Forelimb muscle (tissue), 1 donor: ENCODE results near the gene TP53I11. TPM values are rescaled to one million over a fixed set of nuclear protein-coding genes. Genes with fewer than 3 reads are reported as not detected.

Experiments used
- DNase-seq: peaks from one replicate; pipeline ENCODE4 v3.0.0-alpha.2; 2013; ENCODE audit warnings: low read depth
- polyA plus RNA-seq: library from polyadenylated mRNA; unstranded; fragments of 120-200 nt; gene quantifications from one replicate; pipeline ENCODE4 v1.2.1, GENCODE V29; 2013; ENCODE audit not compliant: insufficient read length

The TP53I11 gene
- polyA plus RNA-seq, 1 donor, result 40.4 TPM

DNA sequence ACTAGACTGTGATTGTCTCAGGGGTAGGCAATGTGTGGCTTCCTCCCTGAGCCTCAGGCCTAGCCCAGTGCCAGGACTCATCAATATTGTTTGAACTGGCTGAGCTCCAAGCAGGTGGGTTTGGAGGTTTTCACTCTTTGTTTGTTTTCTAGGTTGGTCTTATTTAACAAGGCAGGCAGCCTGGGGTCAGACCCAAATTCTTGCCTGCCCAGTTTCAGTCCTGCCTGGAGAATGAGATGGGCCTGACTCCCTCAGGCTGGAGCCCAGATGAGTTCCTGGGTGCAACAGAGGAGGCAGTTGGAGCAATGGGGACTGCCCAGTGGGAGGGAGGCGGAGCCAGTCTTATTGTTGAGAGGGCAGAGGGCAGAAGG is 28.3 kb upstream of the TP53I11 start:
- no peak for DNase-seq

DNA sequence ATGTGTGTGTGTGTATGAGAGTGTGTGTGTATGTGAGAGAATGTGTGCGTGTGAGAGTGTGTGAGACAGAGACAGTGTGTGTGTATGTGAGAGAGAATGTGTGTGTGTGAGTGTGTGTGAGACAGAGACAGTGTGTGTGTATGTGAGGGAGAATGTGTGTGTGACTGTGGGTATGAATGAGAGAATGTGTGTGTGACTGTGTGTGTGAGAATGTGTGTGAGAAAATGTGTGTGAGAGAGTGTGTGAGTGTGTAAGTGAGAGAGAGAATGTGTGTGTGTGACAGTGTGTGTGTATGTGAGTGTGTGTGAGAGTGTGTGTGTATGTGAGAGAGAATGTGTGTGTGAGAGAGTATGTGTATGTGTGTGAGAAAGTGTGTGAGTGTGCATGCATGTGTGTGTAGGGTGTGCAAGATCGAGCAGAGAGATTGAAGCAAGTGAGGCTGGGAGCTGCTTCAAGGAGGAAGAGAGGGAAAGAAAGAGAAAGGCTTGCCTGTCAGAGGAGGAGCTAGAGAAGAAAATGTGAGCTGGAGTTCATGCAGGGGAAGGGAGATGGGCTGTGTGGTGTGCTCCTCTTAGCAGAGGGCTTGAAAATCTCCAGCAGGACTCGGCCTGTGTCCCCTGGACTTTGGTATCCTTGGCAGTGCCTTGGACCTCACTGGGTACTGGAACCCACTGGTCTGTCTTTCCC is 27.7 kb upstream of the TP53I11 start:
- no peak for DNase-seq

DNA sequence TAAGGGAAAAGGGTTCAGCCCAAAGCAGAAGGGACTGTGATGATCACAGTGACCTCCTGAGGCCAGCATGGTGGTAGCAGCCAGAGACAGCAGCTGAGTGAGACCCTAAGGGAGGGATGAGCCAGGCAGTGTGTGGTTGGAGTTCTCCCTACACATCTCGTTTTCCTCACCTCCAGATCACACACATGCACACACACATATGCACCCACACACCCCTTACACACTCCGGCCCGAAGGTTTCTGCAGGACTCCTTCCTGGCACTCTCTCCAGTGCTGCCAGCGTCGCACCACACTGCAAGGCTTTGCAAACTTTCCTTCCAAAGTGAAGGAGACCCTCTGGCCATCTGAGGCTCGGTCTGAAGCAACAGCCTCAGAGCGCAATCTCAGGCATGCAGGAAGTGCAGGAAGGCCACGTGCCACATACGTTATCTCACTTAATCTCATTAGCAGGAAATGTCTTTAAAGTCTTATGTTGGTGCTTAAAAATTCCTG is 26.9 kb upstream of the TP53I11 start:
- no peak for DNase-seq

DNA sequence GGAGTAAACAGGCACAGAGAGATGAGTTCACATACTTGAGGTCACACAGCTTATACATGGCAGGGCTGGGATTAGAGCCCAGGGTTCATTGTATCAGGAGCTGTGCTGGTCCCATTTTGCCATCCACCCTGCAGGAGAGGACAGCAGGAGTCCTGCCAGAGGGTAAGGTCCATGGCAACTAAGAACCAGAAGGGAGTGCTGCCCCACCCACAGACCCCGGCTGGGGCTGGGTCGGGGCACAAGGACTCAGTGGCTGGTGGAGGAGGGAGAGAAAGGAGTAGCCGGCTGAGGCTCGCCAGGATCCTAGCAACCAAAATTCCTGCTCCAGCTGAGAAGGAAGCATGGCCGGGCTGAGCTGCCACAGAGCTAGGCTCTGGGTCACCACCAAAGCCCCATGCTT is 25.9 kb upstream of the TP53I11 start:
- no peak for DNase-seq

DNA sequence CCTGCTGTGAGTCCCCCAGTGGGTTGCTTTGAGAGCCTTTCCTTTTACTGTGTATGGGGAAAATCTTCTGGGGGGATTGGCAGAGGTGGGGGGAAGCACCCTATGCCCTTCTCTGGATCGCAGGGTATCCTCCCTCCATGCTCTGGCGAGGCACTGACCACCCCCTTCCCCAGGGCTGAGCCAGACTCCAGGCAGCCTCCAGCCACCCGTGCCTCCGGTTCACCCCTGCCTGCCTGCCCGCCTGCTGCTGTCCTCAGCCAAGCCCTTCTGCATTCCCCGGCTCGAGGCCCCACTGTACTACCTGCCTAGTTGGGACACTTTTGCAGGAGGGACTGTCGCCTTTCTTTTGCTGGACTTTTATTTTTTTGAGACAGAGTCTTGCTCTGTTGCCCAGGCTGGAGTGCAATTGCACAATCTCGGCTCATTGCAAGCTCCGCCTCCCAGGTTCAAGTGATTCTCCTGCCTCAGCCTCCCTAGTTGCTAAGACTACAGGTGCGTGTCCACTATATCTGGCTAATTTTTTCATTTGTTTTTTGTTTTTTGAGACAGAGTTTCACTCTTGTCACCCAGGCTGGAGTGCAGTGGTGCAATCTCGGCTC is 23.8 kb upstream of the TP53I11 start:
- no peak for DNase-seq

GRCh38 chr11:44973632-44974401 is 23.1 kb upstream of the TP53I11 start:
- no peak for DNase-seq

DNA sequence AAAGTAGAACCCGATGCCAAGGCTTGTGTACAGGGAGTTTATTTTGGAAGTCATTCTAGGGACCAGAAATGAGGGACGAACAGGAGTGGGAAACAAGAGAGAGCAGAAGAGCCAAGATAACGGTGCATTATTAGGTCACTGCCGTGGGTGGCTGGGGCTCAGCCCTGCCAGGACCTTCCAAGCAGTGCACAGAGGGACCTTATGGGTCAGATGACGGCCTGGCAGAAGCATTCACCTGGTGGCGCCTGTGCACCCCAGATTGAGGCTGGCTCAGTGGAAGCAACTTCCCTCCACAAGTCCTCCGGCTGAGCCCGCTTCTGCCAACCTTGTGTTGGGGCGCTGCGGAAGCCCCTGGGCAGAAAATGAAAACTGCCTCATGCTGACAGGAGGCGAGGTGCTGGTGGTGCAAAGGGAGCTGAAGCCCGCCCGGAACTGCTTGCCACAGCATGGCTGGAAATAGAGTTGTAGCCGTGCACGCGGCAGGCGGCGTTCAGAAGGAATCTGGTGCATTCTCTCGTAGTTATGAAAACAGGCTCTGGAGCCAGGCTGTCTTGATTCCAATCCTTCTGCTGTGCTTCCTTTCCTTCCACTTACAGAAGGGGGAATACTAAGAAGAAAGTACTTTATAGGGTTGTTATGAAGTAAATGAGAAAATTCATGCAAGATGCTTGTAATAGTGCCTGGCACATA is 22.2 kb upstream of the TP53I11 start:
- no peak for DNase-seq

DNA sequence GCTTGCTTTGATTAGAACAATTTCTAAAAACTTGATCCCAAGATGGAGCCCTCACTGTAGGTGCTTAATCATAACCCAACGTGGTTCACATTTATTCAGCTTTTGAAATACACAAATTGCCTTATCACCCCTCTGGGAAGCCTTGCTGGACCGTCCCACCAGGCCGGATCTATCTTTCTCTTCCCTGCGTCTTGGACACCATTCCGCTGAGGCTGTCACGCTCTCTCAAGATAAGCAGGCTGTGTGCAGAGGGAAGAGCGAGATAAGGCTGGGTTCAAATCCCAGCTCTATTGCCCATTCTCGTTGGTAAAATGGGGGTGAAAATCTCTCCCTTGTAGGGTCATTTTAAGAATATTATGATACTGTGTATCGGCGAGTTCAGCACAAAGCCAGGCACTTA is 20.5 kb upstream of the TP53I11 start:
- DNase-seq, result no peak

DNA sequence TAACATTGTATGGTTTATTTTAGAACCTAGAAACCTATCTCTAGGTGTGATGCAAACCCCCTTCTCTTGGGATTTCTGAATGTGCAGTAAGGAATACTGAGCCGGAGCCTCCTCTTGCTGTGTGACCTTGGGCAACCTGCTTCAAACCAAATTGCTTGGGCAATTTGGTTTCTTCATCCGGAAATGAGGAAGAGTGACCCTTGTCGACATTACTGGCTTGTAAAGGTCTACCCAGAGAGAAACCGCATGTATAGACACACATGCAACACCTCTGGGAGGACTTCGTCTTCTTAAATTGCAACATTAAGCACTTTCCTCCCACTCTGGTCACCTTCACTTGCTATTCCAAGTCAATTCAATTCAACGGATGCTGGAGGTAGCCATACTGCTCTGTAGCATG is 19.6 kb upstream of the TP53I11 start:
- DNase-seq, result no peak

- DNase-seq, result no peak
Observed at GRCh38 chr11:44969651-44970252, 19.1 kb upstream of the TP53I11 start.

- no peak for DNase-seq
Observed at GRCh38 chr11:44968510-44968909, 17.8 kb upstream of the TP53I11 start.

- DNase-seq, result no peak
Observed at GRCh38 chr11:44967930-44968496, 17.3 kb upstream of the TP53I11 start.

- DNase-seq, result no peak
Observed at GRCh38 chr11:44966694-44967093, 16.0 kb upstream of the TP53I11 start.

GRCh38 chr11:44964526-44965209 is 14.0 kb upstream of the TP53I11 start:
- no peak for DNase-seq

- DNase-seq, result no peak
Observed at GRCh38 chr11:44963948-44964347, 13.3 kb upstream of the TP53I11 start.

DNA sequence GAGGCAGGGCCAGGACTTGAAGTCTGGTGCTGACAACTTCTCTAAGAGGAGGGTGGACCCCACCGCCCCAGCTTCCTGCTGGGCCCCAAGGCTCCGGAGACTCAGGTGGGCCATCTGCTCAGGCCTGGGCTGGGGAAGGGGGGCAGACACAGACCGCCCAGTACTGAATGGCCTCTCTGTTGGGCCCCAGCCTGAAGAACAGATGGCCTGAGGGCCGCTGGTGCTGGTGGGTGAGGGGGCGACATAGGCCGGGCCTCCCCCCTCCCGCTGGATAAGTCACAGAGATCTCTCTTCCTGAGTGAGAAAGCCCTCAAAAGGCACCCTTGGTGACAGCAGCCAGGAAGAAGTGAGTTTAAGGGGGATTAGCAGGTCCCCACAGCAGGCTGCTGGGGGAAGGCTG is 12.5 kb upstream of the TP53I11 start:
- no peak for DNase-seq

- no peak for DNase-seq
Observed at GRCh38 chr11:44962464-44962863, 11.8 kb upstream of the TP53I11 start.

DNA sequence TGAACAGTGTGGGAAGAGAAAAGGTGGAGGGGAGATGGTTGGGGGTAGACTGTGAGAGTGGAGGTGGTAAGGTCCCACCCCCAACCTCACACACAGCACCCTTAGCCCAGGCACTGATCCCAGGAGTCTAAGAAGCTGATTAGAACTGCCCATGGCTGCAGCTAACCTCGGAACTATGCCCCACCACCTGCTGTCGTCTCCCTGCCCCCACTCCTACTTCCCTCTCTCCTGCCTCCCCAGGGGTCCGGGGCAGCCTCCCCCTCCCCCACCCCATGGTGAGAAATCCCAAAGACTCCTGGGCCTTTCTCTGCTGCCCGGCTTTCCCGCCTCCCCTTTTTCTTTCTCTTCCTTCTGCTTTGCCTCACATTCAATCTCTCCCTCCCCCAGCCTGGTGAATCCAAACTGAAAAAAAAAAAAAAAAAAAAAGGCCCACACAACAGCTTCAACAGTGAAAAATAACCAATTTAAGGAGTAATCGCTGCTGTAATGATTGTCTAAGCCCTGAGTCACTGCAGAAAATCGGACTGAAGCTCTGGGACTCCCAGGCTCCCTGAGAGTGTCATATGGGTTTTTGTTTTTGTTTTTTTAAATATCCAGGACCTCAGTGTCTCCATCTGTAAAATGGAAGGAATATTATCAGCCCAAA is 9.6 kb upstream of the TP53I11 start:
- DNase-seq, result no peak

- no peak for DNase-seq
Observed at GRCh38 chr11:44959064-44959463, 8.4 kb upstream of the TP53I11 start.

- no peak for DNase-seq
Observed at GRCh38 chr11:44957776-44958564, 7.3 kb upstream of the TP53I11 start.
